ENCODE results near the gene BCAS3.

BCAS3 gene

DNA sequence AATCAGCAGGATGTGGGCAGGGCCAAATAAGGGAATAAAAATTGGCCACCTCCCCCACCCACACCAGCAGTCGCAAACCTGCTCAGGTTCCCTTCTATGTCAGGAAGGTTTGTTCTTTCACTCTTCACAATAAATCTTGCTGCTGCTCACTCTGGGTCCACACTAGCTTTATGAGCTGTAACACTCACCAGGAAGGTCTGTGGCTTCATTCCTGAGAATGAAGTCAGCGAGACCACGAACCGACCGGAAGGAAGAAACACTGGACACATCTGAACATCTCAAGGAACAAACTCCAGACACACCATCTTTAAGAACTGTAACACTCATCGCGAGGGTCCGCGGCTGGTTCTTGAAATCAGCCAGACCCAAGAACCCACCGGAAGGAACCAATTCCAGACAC lies 606.5 kb downstream of the BCAS3 start:
- ATAC-seq = peak; percentile 70
- TF ChIP-seq, protein P1, sequence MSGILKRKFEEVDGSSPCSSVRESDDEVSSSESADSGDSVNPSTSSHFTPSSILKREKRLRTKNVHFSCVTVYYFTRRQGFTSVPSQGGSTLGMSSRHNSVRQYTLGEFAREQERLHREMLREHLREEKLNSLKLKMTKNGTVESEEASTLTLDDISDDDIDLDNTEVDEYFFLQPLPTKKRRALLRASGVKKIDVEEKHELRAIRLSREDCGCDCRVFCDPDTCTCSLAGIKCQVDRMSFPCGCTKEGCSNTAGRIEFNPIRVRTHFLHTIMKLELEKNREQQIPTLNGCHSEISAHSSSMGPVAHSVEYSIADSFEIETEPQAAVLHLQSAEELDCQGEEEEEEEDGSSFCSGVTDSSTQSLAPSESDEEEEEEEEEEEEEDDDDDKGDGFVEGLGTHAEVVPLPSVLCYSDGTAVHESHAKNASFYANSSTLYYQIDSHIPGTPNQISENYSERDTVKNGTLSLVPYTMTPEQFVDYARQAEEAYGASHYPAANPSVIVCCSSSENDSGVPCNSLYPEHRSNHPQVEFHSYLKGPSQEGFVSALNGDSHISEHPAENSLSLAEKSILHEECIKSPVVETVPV (CRISPR knock-in tag; IDR thresholded peaks at IDR 0.05) = no peak
- TF ChIP-seq ISL1 (CRISPR knock-in tag; IDR thresholded peaks at IDR 0.05) (no peak), TCF4 (CRISPR knock-in tag; IDR thresholded peaks at IDR 0.05; ENCODE audit: borderline replicate concordance) (no peak)

DNA sequence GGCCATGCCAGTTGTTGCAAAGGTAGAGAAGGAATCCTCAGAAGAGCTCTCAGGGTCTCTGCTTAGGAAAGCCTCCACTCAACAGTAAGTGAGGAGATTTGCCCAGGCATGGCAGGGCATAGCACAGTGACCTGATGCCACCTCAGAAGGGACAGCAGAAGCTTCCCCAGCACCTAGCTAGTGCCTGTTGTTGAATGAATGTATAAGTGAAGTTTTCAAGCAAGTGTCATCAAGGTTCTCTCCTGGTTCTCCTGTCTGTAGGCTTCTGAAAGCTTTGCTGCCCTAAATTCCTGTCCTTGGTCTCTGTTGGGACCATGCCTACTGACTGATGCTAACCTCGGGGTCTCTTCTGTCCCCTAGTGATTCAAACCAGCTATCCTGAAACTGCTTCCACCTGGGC lies 607.1 kb downstream of the BCAS3 start:
- ATAC-seq = peak; percentile 10; the same call in 1 of the 3 replicates
- TF ChIP-seq ZNF8 (CRISPR knock-in tag; IDR thresholded peaks at IDR 0.05) = no peak

DNA sequence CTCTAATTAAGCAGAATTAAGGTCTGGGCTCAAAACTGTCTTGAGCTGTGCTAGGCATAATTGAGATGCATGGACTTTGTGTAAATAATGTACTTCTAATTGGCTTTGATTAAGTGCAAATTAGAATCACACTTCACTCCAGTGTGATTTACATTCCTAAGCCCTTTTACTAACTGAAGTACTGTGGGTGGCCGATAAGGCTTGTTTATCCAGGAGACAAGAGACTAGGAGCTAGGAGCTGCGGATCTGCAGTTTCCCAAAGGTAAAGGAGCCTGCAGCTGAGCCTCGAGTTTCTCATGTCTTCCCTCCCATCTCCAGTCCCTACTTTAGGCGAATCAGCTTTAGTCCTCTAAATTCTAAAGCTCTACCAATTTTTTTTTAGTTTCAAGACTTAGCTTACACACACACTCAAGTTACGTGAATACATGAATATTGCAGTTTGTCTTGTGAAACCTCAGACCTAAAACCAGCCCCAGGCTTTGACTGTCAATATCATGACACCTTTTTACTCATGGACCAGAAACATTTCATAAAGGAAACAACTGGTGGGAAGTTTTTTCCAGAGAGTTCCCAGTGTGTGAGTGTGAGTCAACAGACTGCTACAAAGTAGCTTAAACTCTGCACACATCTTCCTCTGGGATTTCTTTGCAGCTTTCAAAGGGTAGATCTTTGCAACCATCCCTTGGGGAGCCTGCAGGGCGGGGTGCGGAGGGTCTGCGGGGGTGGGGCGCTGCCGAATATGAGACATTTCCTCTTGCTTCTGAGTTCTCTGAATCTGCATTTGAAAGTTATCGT lies 608.1 kb downstream of the BCAS3 start:
- no peak for ATAC-seq
- TF ChIP-seq TCF4 (CRISPR knock-in tag; IDR thresholded peaks at IDR 0.05; ENCODE audit: borderline replicate concordance) = no peak
- TF ChIP-seq ZFP30 (CRISPR knock-in tag; IDR thresholded peaks at IDR 0.05) = no peak
- TF ChIP-seq ZFP3 (CRISPR knock-in tag; IDR thresholded peaks at IDR 0.05) = no peak
- TF ChIP-seq, protein P1 (CRISPR knock-in tag; IDR thresholded peaks at IDR 0.05) = no peak
- TF ChIP-seq, protein P2, sequence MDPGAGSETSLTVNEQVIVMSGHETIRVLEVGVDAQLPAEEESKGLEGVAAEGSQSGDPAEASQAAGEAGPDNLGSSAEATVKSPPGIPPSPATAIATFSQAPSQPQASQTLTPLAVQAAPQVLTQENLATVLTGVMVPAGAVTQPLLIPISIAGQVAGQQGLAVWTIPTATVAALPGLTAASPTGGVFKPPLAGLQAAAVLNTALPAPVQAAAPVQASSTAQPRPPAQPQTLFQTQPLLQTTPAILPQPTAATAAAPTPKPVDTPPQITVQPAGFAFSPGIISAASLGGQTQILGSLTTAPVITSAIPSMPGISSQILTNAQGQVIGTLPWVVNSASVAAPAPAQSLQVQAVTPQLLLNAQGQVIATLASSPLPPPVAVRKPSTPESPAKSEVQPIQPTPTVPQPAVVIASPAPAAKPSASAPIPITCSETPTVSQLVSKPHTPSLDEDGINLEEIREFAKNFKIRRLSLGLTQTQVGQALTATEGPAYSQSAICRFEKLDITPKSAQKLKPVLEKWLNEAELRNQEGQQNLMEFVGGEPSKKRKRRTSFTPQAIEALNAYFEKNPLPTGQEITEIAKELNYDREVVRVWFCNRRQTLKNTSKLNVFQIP (CRISPR knock-in tag; IDR thresholded peaks at IDR 0.05; ENCODE audit: borderline replicate concordance, low read depth) = no peak
- TF ChIP-seq PPARA (CRISPR knock-in tag; IDR thresholded peaks at IDR 0.05; ENCODE audit: borderline replicate concordance) = no peak
- no peak for TF ChIP-seq ARNTL (CRISPR knock-in tag; IDR thresholded peaks at IDR 0.05; ENCODE audit: borderline replicate concordance, low read depth)
- TF ChIP-seq RARB (CRISPR knock-in tag; IDR thresholded peaks at IDR 0.05) = no peak
- TF ChIP-seq, protein P3, sequence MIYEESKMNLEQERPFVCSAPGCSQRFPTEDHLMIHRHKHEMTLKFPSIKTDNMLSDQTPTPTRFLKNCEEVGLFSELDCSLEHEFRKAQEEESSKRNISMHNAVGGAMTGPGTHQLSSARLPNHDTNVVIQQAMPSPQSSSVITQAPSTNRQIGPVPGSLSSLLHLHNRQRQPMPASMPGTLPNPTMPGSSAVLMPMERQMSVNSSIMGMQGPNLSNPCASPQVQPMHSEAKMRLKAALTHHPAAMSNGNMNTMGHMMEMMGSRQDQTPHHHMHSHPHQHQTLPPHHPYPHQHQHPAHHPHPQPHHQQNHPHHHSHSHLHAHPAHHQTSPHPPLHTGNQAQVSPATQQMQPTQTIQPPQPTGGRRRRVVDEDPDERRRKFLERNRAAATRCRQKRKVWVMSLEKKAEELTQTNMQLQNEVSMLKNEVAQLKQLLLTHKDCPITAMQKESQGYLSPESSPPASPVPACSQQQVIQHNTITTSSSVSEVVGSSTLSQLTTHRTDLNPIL (CRISPR knock-in tag; IDR thresholded peaks at IDR 0.05; ENCODE audit: low read depth) = no peak
- no peak for TF ChIP-seq OSR1 (CRISPR knock-in tag; IDR thresholded peaks at IDR 0.05)
- TF ChIP-seq ESRRG (CRISPR knock-in tag; IDR thresholded peaks at IDR 0.05) = no peak
- TF ChIP-seq, protein P4, sequence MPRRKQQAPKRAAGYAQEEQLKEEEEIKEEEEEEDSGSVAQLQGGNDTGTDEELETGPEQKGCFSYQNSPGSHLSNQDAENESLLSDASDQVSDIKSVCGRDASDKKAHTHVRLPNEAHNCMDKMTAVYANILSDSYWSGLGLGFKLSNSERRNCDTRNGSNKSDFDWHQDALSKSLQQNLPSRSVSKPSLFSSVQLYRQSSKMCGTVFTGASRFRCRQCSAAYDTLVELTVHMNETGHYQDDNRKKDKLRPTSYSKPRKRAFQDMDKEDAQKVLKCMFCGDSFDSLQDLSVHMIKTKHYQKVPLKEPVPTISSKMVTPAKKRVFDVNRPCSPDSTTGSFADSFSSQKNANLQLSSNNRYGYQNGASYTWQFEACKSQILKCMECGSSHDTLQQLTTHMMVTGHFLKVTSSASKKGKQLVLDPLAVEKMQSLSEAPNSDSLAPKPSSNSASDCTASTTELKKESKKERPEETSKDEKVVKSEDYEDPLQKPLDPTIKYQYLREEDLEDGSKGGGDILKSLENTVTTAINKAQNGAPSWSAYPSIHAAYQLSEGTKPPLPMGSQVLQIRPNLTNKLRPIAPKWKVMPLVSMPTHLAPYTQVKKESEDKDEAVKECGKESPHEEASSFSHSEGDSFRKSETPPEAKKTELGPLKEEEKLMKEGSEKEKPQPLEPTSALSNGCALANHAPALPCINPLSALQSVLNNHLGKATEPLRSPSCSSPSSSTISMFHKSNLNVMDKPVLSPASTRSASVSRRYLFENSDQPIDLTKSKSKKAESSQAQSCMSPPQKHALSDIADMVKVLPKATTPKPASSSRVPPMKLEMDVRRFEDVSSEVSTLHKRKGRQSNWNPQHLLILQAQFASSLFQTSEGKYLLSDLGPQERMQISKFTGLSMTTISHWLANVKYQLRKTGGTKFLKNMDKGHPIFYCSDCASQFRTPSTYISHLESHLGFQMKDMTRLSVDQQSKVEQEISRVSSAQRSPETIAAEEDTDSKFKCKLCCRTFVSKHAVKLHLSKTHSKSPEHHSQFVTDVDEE (CRISPR knock-in tag; IDR thresholded peaks at IDR 0.05) = no peak
- no peak for TF ChIP-seq ZNF565 (CRISPR knock-in tag; conservative IDR thresholded peaks at IDR 0.05; ENCODE audit: low read depth)
- no peak for TF ChIP-seq TOX (CRISPR knock-in tag; IDR thresholded peaks at IDR 0.05; ENCODE audit: borderline replicate concordance)
- no peak for TF ChIP-seq CSDC2 (CRISPR knock-in tag; IDR thresholded peaks at IDR 0.05)
- no peak for TF ChIP-seq BACH2 (CRISPR knock-in tag; IDR thresholded peaks at IDR 0.05; ENCODE audit: borderline replicate concordance)
- TF ChIP-seq ZNF70 (CRISPR knock-in tag; IDR thresholded peaks at IDR 0.05) = no peak

DNA sequence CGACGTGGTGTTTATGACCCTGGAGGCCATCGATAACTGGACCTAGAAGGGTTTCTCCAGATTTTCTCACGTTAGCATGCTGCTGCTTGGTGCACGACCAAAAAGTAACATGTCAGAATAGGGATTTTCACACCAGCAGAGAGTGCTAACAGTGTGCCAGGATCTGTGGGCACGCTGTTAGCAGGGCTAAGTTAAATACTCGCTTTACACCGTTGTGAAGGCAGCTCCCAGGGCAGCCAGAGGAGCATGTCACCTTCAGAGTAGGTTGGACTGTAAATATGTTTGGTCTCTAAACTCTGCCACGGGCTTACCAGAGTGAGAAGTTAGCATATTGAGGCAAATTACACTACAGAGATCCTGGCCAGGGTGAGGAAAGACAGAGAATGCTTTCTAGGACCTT lies 608.8 kb downstream of the BCAS3 start:
- no peak for ATAC-seq
- TF ChIP-seq GLIS3 (CRISPR knock-in tag; IDR thresholded peaks at IDR 0.05) (no peak), ZC3H10 (CRISPR knock-in tag; IDR thresholded peaks at IDR 0.05) (no peak), ESRRG (CRISPR knock-in tag; IDR thresholded peaks at IDR 0.05) (no peak), ZNF8 (CRISPR knock-in tag; IDR thresholded peaks at IDR 0.05) (no peak), RARB (CRISPR knock-in tag; IDR thresholded peaks at IDR 0.05) (no peak)
